Lower lobe of right lung (tissue), 2 donors: ENCODE data around the gene LSAMP. TPM values are rescaled to one million over a fixed set of nuclear protein-coding genes. Genes with fewer than 3 reads are reported as not detected.

Experiments
- ATAC-seq, 2 donors: fragments of 200-7000 bp; cut with Tn5 transposase; one replicate each; pipeline ENCODE4 v1.9.1; 2020 to 2022; ENCODE audit warnings: mild to moderate bottlenecking in 2 of 2, moderate library complexity in 2 of 2
- DNase-seq: peaks from one replicate; pipeline ENCODE4 v3.0.0-alpha.2; 2020
- H3K27ac ChIP-seq: fragments of 200-600 bp; one replicate; pipeline ENCODE4 v1.8.0; 2022
- H3K27me3 ChIP-seq: fragments of 200-600 bp; one replicate; pipeline ENCODE4 v1.8.0; 2022; ENCODE audit warnings: low read depth
- H3K36me3 ChIP-seq: fragments of 200-600 bp; one replicate; pipeline ENCODE4 v1.8.0; 2022; ENCODE audit warnings: mild to moderate bottlenecking
- H3K4me1 ChIP-seq: fragments of 200-600 bp; one replicate; pipeline ENCODE4 v1.8.0; 2022
- H3K4me3 ChIP-seq: fragments of 200-600 bp; one replicate; pipeline ENCODE4 v1.8.0; 2022; ENCODE audit warnings: mild to moderate bottlenecking
- H3K9me3 ChIP-seq: fragments of 200-600 bp; one replicate; pipeline ENCODE4 v1.8.0; 2022
- CTCF ChIP-seq: fragments of 200-600 bp; IDR thresholded peaks from one replicate; pipeline ENCODE4 v1.8.0; 2022; ENCODE audit warnings: antibody characterized with exemption, mild to moderate bottlenecking
- intact Hi-C: fragments of 100-400 bp; cut with DNase I; formaldehyde crosslinking; loops from one replicate; pipeline ENCODE4 v1.11.0; 2022
- total RNA-seq: library from RNA; stranded (reverse); fragmentation: NEBNext Ultra II Directional; extraction: Animal tissue kit (Norgen Biotek cat#: 25700); gene quantifications from one replicate; pipeline ENCODE4 v1.2.1, GENCODE V29; 2021
- donor health status: DM: no; HTN: yes; CAD: no; lungs with severe emphysema.

The LSAMP gene
- total RNA-seq, 1 donor from 2014 or later, result 20.1 TPM

- Histone ChIP-seq H3K4me1 (no peaks in the 10 kb centered on the region), H3K27ac (no peak overlapping the region), H3K4me3 (no peak overlapping the region), H3K27me3 (no peaks in the 10 kb centered on the region), H3K9me3 (no peaks in the 10 kb centered on the region), H3K36me3 (no peaks in the 10 kb centered on the region)
- no peak for DNase-seq
- ATAC-seq, result no peak
- intact Hi-C loops, result no loop called here
- no peak for TF ChIP-seq CTCF
Measured at GRCh38 chr3:115968871-115969270, 476.4 kb downstream of the LSAMP start.

- ATAC-seq (no peak), DNase-seq (no peak)
- Histone ChIP-seq H3K4me3 (no peak overlapping the region), H3K4me1 (no peaks in the 10 kb centered on the region), H3K27me3 (no peaks in the 10 kb centered on the region), H3K27ac (no peak overlapping the region), H3K36me3 (no peaks in the 10 kb centered on the region), H3K9me3 (no peaks in the 10 kb centered on the region)
- TF ChIP-seq CTCF, result no peak
- intact Hi-C loops, result no loop called here
Measured at GRCh38 chr3:115961380-115961779, 483.9 kb downstream of the LSAMP start.

GRCh38 chr3:115960799-115961198 is 484.5 kb downstream of the LSAMP start:
- Histone ChIP-seq H3K36me3 (no peaks in the 10 kb centered on the region), H3K4me1 (no peaks in the 10 kb centered on the region), H3K27me3 (no peaks in the 10 kb centered on the region), H3K27ac (no peak overlapping the region), H3K4me3 (no peak overlapping the region), H3K9me3 (no peaks in the 10 kb centered on the region)
- intact Hi-C loops, result no loop called here
- TF ChIP-seq CTCF, result no peak
- ATAC-seq (no peak), DNase-seq (no peak)

GRCh38 chr3:115958526-115958925 is 486.8 kb downstream of the LSAMP start:
- Histone ChIP-seq H3K27ac (no peak overlapping the region), H3K9me3 (no peaks in the 10 kb centered on the region), H3K4me3 (no peak overlapping the region), H3K27me3 (no peaks in the 10 kb centered on the region), H3K4me1 (no peaks in the 10 kb centered on the region), H3K36me3 (no peaks in the 10 kb centered on the region)
- no peak for TF ChIP-seq CTCF
- DNase-seq, result no peak
- no peak for ATAC-seq
- intact Hi-C loops, result no loop called here

- no peak for DNase-seq
- Histone ChIP-seq H3K4me1 (no peaks in the 10 kb centered on the region), H3K27me3 (no peaks in the 10 kb centered on the region), H3K27ac (no peak overlapping the region), H3K4me3 (no peak overlapping the region), H3K36me3 (no peaks in the 10 kb centered on the region), H3K9me3 (no peaks in the 10 kb centered on the region)
- intact Hi-C loops, result no loop called here
- TF ChIP-seq CTCF, result no peak
- no peak for ATAC-seq
Measured at GRCh38 chr3:115947325-115947724, 498.0 kb downstream of the LSAMP start.

- no peak overlapping the region for H3K4me3 ChIP-seq
- no peak overlapping the region for H3K27ac ChIP-seq
- H3K27me3 ChIP-seq, result no peaks in the 10 kb centered on the region
- intact Hi-C loops, result no loop called here
- no peak for TF ChIP-seq CTCF
- DNase-seq (no peak), ATAC-seq (no peak)
- H3K4me1 ChIP-seq, result no peaks in the 10 kb centered on the region
- no peaks in the 10 kb centered on the region for H3K9me3 ChIP-seq
- no peaks in the 10 kb centered on the region for H3K36me3 ChIP-seq
Measured at GRCh38 chr3:115943579-115943978, 501.7 kb downstream of the LSAMP start.
